Right renal cortex interstitium (tissue), 3 donors: ENCODE data around the gene PPM1H. TPM values are rescaled to one million over a fixed set of nuclear protein-coding genes. Genes with fewer than 3 reads are reported as not detected.
"Not testable (repeated sequence)": the region's sequence is repeated elsewhere in the genome, so short reads cannot be mapped to it uniquely, and the experiment has no call there.

Source experiments
- DNase-seq, 3 donors: peaks; one replicate each; pipeline ENCODE4 v3.0.0-alpha.2; 2013; ENCODE audit warnings: low read depth in 3 of 3, low spot score in 2 of 3
- polyA plus RNA-seq, 3 donors: library from polyadenylated mRNA; unstranded; fragments of 120-200 nt; gene quantifications; one replicate each; pipeline ENCODE4 v1.2.1, GENCODE V29; 2013; ENCODE audit not compliant: insufficient read length in 3 of 3

The PPM1H gene
- polyA plus RNA-seq, 3 donors = 28.9 to 31.2 (median 29.2) TPM

DNA sequence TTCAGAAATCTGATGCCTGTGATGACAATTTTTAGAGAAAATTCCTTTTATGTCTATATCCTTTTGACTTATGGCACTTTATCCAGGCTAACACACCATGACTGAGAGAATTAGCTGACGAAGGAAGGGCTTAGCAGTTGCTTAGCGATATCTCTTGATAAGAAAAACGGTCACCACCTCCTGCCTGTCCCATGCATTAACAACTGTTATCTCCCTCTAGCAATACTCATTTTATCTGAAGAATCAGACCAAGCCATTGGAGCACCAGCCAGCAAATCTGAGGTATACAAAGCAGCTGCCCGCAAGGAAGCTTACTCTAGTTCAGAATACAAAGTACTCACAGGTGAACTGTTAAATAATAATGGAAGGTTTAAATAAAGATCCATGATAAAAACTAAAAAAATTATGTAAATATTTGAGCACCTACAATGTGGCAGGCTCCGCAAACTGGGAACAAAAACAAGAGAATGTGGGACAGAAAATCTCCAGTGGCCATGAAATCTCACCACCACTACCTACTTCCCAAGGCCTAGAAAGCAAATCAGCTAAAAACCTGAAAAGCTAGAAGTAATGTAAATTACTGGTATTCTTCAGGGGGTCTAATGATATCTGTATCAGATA lies 24.3 kb downstream of the PPM1H start:
- no peak for DNase-seq

DNA sequence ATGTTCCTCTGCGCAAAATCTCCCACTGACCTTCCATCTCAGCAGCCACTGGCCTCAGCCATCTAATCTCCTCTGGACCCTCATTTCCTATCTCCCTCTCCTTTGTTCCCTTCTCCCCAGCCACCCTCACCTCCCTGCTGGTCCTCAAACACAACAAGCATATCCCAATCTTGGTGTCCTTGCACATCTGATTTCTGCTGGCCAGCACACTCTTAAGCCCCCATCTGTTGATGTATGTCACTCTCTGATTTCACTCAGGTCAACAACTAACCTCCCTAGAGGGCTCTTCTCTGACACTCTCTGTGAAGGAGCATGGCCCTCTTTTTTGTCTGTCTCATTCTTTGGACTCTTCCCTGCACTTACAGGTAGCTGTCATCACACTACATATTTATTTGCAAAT lies 25.6 kb downstream of the PPM1H start:
- no peak for DNase-seq

DNA sequence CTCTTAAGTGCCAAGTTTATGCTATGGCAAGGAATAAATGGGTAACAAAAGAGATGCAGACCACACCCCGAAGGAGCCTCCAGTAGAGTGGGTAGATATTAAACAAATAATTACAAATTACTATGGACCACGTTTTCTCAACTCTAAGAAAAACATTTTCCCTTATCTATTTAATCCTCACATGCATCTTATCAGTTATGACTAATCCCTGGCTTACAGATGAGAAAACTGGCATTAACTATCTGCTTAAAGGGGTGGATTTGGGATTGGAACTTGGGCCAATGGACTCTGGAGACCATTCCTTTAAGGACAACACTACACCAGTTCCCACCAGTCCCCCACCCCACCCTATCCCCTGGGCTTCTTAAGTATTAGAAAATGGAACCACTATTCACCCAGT lies 26.3 kb downstream of the PPM1H start:
- DNase-seq = no peak

DNA sequence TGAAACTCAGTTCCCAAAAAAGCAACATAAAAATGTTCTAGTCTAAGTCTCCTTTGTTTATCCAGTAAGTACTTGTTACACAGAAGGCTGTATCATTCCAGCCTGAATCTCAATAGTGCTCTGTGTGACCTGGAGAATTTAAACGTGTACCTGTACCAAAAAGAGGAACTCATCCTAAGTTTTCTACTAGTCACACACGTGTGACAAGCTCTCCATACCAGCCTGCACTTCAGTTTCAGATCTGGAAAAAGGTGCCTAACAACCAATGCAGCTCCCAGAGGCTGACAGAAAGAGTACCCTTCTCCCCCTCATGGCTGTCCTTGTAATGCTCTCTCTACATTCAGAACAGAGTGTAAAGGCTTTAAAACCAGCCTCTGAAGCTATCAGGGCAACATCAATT lies 27.4 kb downstream of the PPM1H start:
- DNase-seq = no peak

DNA sequence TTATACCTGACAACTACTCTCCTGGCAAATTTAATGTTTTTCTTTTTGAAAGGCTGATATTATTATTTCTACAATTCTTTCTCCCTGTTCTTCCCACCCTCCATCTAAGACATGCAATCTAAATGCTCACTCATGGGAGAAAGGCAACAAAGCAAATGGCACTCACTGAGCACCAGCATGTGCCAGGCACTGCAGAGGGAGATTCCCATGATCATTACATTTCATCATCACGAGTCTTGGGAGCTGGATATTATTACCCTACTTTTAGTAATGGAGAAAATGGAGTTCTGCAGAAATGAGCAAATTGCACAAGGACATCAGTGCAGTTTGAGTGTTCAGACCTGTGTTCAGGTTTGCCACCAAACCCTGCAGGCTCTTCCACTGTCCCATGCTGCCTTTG lies 27.9 kb downstream of the PPM1H start:
- no peak for DNase-seq

DNA sequence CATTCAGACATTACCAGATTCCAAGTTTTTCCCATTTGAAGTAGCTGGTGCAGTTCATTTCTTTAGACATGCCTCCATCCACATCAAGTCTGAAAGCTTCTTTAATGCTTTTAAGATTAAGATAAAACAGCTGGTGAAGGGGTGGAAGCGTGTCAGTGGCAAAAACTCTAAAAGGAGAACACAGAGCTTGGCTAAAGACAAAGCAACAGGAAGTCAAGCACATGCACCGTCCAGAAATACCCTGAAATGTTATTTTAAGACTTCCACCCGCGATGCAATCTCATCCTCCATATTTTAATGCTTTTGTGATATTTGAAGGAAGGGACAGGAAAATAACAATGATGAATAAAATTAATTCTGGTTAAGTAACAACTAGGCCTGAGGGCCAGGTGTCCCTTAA lies 31.8 kb downstream of the PPM1H start:
- no peak for DNase-seq

DNA sequence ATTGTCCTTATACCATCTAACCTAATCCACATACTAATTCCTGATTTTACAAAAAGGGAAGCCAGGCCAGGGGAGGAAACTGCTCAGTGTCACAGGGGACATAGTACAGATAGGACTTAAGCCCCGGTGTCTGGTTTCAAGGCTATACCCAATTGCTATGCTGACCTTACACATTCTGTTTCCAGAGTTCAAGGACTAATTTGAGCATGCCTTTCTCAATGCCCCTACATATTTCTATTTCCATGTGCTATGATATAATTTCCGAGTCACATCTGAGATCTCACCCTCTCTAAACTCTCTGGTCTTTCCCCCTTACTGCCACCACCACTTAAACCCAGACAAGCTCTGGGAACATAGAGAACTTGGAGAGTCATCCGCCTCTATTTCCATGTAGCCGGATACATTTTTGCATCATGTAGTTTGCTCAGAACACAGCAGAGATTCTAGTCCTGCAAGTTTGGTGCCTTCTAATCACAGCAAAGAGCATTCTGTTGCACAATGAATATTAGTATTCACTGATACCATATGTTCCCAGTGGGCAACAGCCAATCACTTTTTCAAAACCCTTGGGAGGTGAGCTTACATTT lies 34.2 kb downstream of the PPM1H start:
- DNase-seq = no peak

DNA sequence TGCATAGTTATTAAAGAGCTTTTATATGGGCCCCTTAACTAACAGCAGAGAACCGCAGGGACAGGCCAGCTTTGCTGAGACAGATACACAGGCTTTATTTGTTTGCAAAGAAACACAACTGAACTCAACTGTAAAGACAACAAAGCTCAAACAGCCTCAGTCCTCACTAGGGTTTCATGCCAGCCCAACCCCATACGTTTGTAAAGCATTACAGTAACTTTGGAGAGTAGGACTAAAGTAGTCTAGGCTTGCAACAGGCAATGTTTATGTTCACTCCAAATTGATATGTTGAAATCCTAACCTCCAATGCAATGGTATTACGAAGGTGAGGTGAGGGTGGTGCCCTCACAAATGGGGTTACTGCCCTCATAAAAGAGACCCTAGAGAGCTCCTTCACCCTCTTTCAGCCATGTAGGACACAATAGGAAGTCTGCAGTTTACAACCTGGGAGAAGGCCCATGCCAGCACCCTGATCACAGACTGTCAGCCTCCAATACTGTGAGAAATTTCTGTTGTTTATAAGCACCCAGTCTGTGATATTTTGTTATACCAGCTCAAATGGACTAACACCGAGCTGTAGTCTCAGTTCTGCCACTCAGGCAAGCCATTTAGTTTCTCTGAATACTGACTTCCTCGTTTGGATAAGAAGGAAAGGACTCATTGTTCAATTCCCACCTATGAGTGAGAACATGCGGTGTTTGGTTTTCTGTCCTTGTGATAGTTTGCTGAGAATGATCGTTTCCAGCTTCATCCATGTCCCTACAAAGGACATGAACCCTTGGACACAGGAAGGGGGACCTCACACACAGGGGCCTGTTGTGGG lies 35.2 kb downstream of the PPM1H start:
- no peak for DNase-seq

DNA sequence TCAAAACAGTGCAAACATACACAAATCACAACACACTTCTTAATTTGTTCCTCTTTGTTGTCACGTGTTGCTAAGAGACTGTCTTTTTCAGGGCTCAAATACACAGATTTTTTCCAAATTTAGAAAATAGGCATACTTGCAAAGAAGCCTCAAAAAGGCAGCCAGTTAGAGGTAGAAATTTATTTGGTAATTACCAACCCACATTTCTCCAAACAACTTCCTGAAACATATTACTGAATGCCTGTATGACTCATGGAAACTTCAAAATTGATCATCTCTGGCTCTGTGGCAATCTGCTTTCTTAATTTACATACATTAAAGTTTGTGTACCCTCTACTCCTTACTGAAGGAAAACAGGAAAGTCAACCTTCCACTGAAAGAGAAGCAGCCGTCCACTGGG lies 36.4 kb downstream of the PPM1H start:
- no peak for DNase-seq

DNA sequence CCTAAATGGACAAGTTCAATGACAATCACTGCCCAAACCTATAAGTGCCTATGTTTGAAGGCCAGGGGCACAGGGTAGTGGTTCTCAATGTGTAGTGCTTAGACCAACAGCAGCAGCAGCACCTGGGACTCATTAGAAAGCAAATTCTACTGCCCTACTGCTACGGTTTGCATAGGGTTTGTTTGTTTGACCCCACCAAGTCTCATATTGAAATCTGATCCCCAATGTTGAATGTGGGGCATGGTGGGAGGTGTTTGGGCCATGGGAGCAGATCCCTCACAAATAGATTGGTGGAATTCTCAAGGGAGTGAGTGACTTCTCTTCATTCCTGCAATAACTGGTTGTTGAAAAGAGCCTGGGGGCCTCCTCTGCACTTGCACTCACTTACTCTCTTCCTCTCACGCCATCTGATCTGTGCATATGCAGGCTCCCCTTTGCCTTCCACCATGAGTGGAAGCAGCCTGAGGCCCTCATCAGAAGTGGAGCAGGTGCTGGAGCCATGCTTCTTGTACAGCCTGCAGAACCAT lies 39.5 kb downstream of the PPM1H start:
- DNase-seq = no peak

DNA sequence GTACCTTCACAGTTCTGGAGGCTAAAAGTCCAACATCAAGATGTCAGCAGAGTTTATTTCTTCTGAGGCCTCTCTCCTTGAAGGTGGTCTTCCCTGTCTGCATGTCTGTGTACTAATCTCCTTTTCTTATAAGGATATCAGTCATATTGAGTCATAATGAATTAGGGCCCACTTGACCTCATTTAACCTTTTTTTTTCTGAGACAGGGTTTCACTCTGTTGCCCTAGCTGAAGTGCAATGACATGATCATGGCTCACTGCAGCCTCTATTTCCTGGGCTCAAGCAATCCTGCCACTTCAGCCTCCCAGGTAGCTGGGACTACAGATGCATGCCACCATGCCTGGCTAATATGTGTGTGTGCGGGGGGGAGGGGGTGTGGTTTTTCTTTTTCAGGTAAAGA lies 41.7 kb downstream of the PPM1H start:
- DNase-seq = no peak

DNA sequence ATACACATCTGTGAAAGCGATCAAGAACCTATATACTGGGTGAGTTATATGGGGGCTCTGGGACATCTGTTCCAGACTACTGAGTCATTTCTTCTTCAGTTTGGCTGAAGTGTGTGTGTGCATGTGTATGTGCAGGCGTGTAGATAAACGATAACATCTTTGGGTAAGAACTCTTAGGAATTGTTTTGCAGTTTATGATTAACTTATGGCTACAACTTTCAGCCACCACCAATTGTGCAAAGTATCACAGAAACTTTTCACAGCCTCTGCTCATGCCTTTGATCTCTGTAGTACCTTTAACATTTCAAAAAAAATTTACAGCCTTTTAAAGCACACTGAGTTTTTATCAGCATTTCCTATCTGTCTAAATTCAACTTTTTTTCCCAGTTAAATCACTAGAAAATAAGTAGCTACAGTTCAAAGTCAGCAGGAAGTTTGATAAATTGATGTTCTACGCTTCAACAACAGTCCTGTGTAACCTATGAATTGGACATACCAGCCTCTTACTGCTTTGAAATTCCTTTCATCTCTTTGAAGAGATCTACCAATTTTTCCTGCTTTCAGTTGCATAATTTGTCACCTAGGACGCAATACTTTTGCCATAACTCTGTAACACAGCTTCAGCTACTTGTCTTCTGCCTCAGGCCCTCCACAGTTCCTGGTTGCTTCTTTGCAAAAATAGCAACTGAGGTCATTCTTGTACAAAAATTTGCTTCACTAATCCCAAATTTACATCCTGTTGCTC lies 43.0 kb downstream of the PPM1H start:
- DNase-seq = no peak

DNA sequence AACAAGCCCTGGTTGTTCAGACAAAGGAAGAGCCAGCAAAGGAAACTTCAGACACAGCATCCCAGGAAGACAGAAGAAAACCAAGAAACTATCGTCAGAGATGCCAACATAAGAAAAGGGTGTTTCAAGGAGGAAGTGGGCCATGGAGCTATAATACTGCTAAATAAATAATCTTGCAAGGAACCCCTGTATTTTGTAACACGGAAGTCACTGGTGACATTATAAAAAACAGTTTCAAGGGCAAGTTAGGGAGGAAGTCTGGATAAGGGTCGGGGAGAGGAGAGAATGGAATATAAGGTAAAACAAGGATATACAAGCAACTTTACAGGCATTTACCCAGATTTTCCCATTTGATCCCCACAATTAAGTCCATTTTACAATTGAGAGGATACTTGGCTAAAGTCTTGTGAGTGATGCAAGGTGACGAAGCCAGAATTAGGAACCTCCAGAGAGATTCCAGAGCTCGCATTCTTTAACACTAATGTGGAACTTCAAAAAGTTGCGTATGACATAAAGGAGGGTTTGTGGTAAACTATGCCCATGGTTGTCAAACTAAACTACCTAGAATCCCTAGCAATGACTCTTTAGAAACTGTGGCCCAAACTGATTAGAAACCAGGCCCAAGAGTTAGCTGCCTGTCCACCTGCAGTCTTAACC lies 46.4 kb downstream of the PPM1H start:
- no peak for DNase-seq

DNA sequence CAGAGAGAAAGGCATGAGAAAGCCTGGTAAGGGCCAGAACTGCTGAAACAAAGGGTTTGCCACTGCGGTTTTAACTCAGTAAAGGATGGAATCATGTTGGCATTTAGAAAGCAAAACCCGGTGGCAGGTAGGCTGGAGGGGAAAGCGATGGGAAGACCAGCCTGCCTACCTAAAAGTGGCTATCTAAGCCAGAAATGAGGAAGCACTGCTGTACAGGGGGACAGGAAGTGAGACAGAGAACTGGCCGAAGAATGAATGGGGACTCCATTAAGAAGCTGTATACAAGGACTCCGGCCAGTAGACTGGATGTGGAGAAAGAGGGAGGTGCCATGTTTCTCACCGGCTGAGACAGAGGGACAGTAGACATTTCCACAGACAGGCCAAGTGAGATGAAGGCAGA lies 48.2 kb downstream of the PPM1H start:
- no peak for DNase-seq

DNA sequence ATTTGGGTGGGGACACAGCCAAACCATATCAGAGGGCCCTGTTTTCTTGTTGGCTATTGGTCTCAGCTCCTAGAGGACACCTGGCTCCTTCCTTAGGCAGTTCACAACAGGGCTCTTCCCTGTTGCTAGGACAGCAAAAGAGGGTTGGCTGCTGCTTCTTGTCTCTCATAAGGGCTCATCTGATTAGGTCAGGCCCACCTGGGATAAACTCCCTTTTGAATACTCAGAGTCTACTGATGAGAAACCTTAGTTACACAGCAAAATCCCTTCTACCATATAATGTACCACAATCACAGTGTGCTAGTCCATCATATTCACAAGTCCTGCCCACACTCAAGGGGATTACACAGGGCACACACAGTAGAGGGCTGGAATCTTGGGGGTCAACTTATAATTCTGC lies 49.7 kb downstream of the PPM1H start:
- DNase-seq = no peak

DNA sequence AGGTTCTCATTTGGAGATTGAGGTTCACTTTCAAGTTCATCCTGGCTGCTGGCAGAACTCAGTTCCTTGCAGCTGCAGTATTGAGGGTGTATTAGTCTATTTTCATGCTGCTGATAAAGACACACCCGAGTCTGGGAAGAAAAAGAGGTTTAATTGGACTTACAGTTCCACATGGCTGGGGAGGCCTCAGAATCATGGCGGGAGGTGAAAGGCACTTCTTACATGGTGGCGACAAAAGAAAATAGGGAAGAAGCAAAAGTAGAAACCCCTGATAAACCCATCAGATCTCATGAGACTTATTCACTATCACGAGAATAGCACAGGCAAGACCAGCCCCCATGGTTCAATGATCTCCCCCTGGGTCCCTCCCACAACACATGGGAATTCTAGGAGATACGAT lies 50.1 kb downstream of the PPM1H start:
- DNase-seq = not testable (repeated sequence)

DNA sequence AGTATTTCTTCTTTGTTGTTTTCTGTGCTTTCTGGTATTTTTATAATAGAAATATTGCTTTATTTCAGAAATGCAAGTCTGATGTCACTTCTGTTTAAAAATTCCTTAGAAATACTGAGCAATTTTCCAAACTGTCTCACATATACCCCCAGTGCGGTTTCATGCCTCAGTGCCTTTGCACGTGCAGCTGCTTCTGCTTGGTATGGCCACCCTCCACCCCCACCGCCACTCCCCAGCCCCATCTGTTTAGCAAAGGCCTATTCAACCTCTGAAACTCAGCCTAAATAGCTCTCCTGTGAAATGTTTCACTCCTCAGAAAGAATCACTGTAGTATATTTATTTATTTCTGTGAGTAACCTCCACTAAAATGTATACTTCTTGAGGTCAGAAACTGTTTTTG lies 52.3 kb downstream of the PPM1H start:
- DNase-seq = no peak

DNA sequence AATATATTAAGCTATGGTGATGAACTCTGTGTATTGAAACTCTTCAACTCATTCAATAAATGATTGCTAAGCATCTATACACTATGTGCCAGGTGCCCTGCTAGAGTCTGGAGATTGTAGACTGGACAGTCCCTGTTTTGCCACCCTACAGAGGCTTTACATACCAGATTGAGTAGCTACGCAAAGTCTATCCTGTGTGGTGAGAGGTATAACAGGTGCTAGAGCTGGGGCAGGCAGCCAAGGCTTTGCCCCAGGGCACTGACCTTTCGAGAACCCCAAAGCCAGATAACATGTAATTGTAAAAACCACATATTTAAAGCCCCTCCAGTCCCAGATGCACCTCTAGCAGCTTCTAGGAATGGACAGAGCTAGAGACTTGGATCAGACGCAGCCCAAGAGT lies 52.8 kb downstream of the PPM1H start:
- DNase-seq = no peak

DNA sequence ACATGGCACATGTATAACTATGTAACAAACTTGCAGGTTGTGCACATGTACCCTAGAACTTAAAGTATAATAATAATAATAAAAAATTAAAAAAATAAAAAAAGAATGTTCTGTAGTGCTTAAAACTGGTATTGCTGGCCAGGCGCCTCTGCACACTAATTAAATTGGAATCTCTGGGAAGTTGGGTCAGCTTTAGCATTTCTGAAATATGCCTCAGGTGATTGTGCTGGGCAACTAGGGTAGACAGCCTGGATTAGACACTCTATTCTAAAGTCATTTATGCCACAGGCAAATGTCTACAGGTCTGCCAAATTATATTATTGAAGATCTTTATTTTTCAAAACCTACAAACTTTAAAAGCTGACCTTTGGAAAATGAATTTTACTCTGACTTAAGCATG lies 55.3 kb downstream of the PPM1H start:
- no peak for DNase-seq

DNA sequence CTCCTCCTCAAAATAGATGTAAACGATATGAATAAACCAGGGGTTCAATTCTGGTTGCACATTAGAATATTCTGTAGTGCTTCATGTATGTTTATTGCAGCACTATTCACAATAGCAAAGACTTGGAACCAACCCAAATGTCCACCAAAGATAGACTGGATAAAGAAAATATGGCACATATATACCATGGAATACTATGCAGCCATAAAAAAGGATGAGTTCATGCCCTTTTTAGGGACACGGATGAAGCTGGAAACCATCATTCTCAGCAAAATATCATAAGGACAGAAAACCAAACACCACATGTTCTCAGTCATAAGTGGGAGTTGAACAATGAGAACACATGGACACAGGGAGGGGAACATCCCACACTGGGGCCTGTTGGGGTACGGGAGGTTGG lies 55.7 kb downstream of the PPM1H start:
- DNase-seq = not testable (repeated sequence)

DNA sequence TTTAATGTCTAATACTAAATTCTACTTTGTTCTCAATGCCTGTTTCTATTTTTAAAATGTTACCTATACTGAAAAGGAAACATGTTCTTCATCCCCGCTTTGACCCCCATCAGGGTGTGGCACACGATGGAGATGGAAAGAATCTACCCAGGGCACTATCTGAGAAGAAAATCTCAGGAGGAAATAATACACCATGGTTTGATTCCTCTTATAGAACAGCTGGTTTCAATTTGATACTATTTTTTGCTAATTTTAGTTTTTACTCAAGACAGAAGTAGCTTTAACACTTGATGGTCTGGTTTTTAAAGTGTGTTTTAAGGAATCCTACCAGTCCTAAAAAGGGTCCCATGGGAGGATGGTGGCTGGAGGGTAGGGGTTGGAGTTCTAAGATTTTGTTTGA lies 56.7 kb downstream of the PPM1H start:
- no peak for DNase-seq
